ENCODE data around the gene OBSCN.

DNA sequence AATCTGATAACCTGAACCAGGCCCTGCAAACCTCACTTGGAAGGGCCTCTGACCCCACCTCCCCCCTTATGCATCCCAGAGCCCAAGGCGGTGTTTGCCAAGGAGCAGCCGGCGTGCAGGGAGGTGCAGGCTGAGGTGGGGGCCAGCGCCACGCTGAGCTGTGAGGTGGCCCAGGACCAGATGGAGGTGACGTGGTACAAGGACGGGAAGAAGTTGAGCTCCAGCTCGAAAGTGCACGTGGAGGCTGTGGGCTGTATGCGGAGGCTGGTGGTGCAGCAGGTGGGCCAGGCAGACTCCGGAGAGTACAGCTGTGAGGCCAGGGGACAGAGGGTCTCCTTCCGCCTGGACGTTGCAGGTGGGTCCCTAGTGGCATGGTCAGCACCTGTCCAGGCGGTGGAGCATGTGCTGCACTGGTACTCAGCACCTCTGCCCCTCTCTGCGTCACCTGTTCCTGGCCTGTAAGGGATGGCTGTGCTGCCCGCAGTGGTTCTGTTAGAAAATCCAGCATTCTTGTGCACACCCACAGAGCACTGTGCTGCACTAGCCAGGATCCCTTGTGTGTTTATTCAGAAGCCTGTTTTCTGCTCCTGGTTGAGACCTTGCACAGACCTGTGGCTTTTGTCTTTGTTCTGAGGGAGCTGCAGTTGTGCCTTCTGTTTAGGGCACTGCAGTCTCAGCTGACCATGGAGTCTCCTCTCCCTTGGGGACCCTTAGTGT is 11.6 kb downstream of the OBSCN start:
- TF ChIP-seq, protein P1, sequence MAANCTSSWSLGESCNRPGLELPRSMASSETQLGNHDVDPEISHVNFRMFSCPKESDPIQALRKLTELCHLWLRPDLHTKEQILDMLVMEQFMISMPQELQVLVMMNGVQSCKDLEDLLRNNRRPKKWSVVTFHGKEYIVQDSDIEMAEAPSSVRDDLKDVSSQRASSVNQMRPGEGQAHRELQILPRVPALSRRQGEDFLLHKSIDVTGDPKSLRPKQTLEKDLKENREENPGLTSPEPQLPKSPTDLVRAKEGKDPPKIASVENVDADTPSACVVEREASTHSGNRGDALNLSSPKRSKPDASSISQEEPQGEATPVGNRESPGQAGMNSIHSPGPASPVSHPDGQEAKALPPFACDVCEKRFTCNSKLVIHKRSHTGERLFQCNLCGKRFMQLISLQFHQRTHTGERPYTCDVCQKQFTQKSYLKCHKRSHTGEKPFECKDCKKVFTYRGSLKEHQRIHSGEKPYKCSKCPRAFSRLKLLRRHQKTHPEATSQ (CRISPR knock-in tag; IDR thresholded peaks at IDR 0.05; ENCODE audit: borderline replicate concordance): no peak
- TF ChIP-seq TBX2 (CRISPR knock-in tag; IDR thresholded peaks at IDR 0.05; ENCODE audit: borderline replicate concordance): no peak
- TF ChIP-seq POLR2A (IDR thresholded peaks at IDR 0.05; ENCODE audit: insufficient read depth in 1 of 2, low read depth in 2 of 2, low read length in 2 of 2): no peak
- no peak for TF ChIP-seq POLR2AphosphoS5 (IDR thresholded peaks at IDR 0.05; ENCODE audit: low read depth, low read length)
- TF ChIP-seq, protein P2, sequence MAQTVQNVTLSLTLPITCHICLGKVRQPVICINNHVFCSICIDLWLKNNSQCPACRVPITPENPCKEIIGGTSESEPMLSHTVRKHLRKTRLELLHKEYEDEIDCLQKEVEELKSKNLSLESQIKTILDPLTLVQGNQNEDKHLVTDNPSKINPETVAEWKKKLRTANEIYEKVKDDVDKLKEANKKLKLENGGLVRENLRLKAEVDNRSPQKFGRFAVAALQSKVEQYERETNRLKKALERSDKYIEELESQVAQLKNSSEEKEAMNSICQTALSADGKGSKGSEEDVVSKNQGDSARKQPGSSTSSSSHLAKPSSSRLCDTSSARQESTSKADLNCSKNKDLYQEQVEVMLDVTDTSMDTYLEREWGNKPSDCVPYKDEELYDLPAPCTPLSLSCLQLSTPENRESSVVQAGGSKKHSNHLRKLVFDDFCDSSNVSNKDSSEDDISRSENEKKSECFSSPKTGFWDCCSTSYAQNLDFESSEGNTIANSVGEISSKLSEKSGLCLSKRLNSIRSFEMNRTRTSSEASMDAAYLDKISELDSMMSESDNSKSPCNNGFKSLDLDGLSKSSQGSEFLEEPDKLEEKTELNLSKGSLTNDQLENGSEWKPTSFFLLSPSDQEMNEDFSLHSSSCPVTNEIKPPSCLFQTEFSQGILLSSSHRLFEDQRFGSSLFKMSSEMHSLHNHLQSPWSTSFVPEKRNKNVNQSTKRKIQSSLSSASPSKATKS (CRISPR knock-in tag; IDR thresholded peaks at IDR 0.05): no peak
- TF ChIP-seq CREM (IDR thresholded peaks at IDR 0.05): no peak
- no peak for TF ChIP-seq CREM (CRISPR knock-in tag; IDR thresholded peaks at IDR 0.05)
- TF ChIP-seq SALL1 (CRISPR knock-in tag; IDR thresholded peaks at IDR 0.05): no peak
- TF ChIP-seq, protein P3, sequence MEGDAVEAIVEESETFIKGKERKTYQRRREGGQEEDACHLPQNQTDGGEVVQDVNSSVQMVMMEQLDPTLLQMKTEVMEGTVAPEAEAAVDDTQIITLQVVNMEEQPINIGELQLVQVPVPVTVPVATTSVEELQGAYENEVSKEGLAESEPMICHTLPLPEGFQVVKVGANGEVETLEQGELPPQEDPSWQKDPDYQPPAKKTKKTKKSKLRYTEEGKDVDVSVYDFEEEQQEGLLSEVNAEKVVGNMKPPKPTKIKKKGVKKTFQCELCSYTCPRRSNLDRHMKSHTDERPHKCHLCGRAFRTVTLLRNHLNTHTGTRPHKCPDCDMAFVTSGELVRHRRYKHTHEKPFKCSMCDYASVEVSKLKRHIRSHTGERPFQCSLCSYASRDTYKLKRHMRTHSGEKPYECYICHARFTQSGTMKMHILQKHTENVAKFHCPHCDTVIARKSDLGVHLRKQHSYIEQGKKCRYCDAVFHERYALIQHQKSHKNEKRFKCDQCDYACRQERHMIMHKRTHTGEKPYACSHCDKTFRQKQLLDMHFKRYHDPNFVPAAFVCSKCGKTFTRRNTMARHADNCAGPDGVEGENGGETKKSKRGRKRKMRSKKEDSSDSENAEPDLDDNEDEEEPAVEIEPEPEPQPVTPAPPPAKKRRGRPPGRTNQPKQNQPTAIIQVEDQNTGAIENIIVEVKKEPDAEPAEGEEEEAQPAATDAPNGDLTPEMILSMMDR (CRISPR knock-in tag; IDR thresholded peaks at IDR 0.05): no peak
- no peak for TF ChIP-seq ZNF501 (CRISPR knock-in tag; IDR thresholded peaks at IDR 0.05)
- TF ChIP-seq FOXK1 (CRISPR knock-in tag; IDR thresholded peaks at IDR 0.05; ENCODE audit: borderline replicate concordance, low read depth): no peak
- no peak for TF ChIP-seq ZNF326 (CRISPR knock-in tag; IDR thresholded peaks at IDR 0.05; ENCODE audit: borderline replicate concordance)
- no peak for TF ChIP-seq PLRG1 (conservative IDR thresholded peaks at IDR 0.05)
